HCT116 (cell line): ENCODE results near the gene PGRMC2. TPM values are rescaled to one million over a fixed set of nuclear protein-coding genes. Genes with fewer than 3 reads are reported as not detected.

Source experiments
- ATAC-seq: fragments of 200-7000 bp; cut with Tn5 transposase; 2 replicates; pipeline ENCODE4 v1.9.1; 2020; ENCODE audit warnings: mild to moderate bottlenecking, moderate library complexity
- BruUV-seq: library from RNA; stranded (reverse); fragments of 400-500 nt; replicated peaks from 2 replicates; lab custom pipeline; 2021; lab: Mats Ljungman, UMichigan
- CTCF ChIA-PET: fragments of 300-600 bp; sonication (Branson Sonifier 250); formaldehyde crosslinking; loops from one replicate; lab custom pipeline; 2021; ENCODE audit warnings: antibody characterized with exemption; lab: Charles Lee
- POLR2A ChIA-PET: fragments of 300-600, 350-600 bp; sonication (Branson Sonifier 250); formaldehyde crosslinking; loops from one replicate; lab custom pipeline; 2021; ENCODE audit warnings: antibody characterized with exemption; lab: Charles Lee
- RAD21 ChIA-PET, 2 experiments: fragments of 300-600 bp; sonication (Branson Sonifier 250); formaldehyde crosslinking; loops; one replicate each; lab custom pipeline; 2023; ENCODE audit warnings: low total read pairs in 2 of 2; ENCODE audit not compliant: uncharacterized antibody in 2 of 2, unreplicated experiment in 2 of 2, low non-redundant PET in 1 of 2; lab: Charles Lee
- DNase-seq: peaks from one replicate; pipeline ENCODE4 v3.0.0-alpha.2; 2010; ENCODE audit warnings: low read depth, low spot score
- H2AFZ ChIP-seq: fragments of 200-600 bp; shearing (Covaris generic), sonication (generic); 2 replicates; pipeline ENCODE4 v1.6.1; 2017; ENCODE audit warnings: low read depth, mixed run types, mixed read lengths, antibody characterized with exemption, low read length; ENCODE audit not compliant: poor library complexity, severe bottlenecking
- H3K27ac ChIP-seq: 2 replicates; pipeline ENCODE4 v1.5.1; 2012; ENCODE audit warnings: low read depth, low read length
- H3K27me3 ChIP-seq: fragments of 200-600 bp; sonication (generic); 2 replicates; pipeline ENCODE4 v1.6.1; 2016; ENCODE audit warnings: mixed run types, low read length, mixed read lengths; ENCODE audit not compliant: insufficient read depth
- H3K36me3 ChIP-seq, 2 experiments: fragments of 200-500 bp in 1 of 2; fragments of 200-600 bp in 1 of 2; sonication (Bioruptor generic) in 1 of 2; sonication (generic) in 1 of 2; 2 replicates each; pipeline versions ENCODE4 v1.5.1 to v1.6.1; 2014 to 2016; ENCODE audit warnings: low read length in 2 of 2, inconsistent platforms in 1 of 2, mixed read lengths in 1 of 2, mixed run types in 1 of 2; ENCODE audit not compliant: insufficient read depth in 2 of 2, control insufficient read depth in 1 of 2
- H3K4me1 ChIP-seq, 2 experiments: fragments of 200-600 bp in 1 of 2; sonication (generic) in 1 of 2; 2 replicates each; pipeline versions ENCODE4 v1.5.1 to v1.6.1; 2012 to 2017; ENCODE audit warnings: low read length in 2 of 2, inconsistent platforms in 1 of 2, mild to moderate bottlenecking in 1 of 2, mixed read lengths in 1 of 2, mixed run types in 1 of 2, moderate library complexity in 1 of 2; ENCODE audit not compliant: insufficient read depth in 2 of 2, control insufficient read depth in 1 of 2
- H3K4me2 ChIP-seq: fragments of 200-600 bp; sonication (generic); 2 replicates; pipeline ENCODE4 v1.6.1; 2017; ENCODE audit warnings: mixed run types, low read length, mixed read lengths
- H3K4me3 ChIP-seq, 2 experiments: fragments of 200-600 bp in 1 of 2; sonication (generic) in 1 of 2; replicated peaks in 1 of 2; 2 replicates each; pipeline ENCODE4 v1.5.1; 2011 to 2016; ENCODE audit warnings: low read length in 2 of 2, control low read depth in 1 of 2, low read depth in 1 of 2, mild to moderate bottlenecking in 1 of 2, mixed read lengths in 1 of 2, mixed run types in 1 of 2
- H3K79me2 ChIP-seq: fragments of 200-600 bp; sonication (generic); 2 replicates; pipeline ENCODE4 v1.6.1; 2017; ENCODE audit warnings: mild to moderate bottlenecking, mixed run types, low read length, moderate library complexity, mixed read lengths; ENCODE audit not compliant: insufficient read depth
- H3K9ac ChIP-seq: fragments of 200-600 bp; sonication (generic); 2 replicates; pipeline ENCODE4 v1.6.1; 2016; ENCODE audit warnings: low read length, mixed read lengths
- H3K9me2 ChIP-seq: fragments of 200-600 bp; sonication (generic), shearing (Covaris generic); 2 replicates; pipeline ENCODE4 v1.6.1; 2017; ENCODE audit warnings: mixed run types, mild to moderate bottlenecking, moderate library complexity; ENCODE audit not compliant: insufficient read depth
- H3K9me3 ChIP-seq, 2 experiments: fragments of 200-500 bp in 1 of 2; fragments of 200-600 bp in 1 of 2; sonication (Bioruptor generic) in 1 of 2; sonication (generic) in 1 of 2; 2 replicates each; pipeline ENCODE4 v1.6.1; 2014 to 2017; ENCODE audit warnings: low read length in 2 of 2, mixed read lengths in 2 of 2, inconsistent platforms in 1 of 2, low read depth in 1 of 2, mild to moderate bottlenecking in 1 of 2, mixed run types in 1 of 2, moderate library complexity in 1 of 2; ENCODE audit not compliant: control insufficient read depth in 1 of 2, insufficient read depth in 1 of 2
- H4K20me1 ChIP-seq: fragments of 200-600 bp; sonication (generic), shearing (Covaris generic); 2 replicates; pipeline ENCODE4 v1.6.1; 2017; ENCODE audit warnings: mixed run types, mild to moderate bottlenecking, moderate library complexity; ENCODE audit not compliant: insufficient read depth
- CBX3 ChIP-seq: IDR thresholded peaks from 2 replicates; pipeline ENCODE4 v1.6.1; 2012; ENCODE audit warnings: low read depth
- CEBPB ChIP-seq: IDR thresholded peaks from 2 replicates; pipeline ENCODE4 v1.6.1; 2012; ENCODE audit warnings: low read depth
- EGR1 ChIP-seq: IDR thresholded peaks from 2 replicates; pipeline ENCODE4 v1.6.1; 2012; ENCODE audit warnings: low read depth
- EZH2phosphoT487 ChIP-seq: fragments of 200-600 bp; IDR thresholded peaks from 2 replicates; pipeline ENCODE4 v1.6.1; 2018; ENCODE audit warnings: antibody characterized with exemption, borderline replicate concordance
- JUND ChIP-seq: IDR thresholded peaks from 2 replicates; pipeline ENCODE4 v1.6.1; 2012
- POLR2AphosphoS5 ChIP-seq: IDR thresholded peaks from 2 replicates; pipeline ENCODE4 v1.6.1; 2011; ENCODE audit warnings: mild to moderate bottlenecking, low read depth, low read length, moderate library complexity
- SIN3A ChIP-seq: IDR thresholded peaks from 2 replicates; pipeline ENCODE4 v1.6.1; 2012; ENCODE audit warnings: low read depth
- SRF ChIP-seq: IDR thresholded peaks from 2 replicates; pipeline ENCODE4 v1.6.1; 2012; ENCODE audit warnings: low read depth
- YY1 ChIP-seq: IDR thresholded peaks from 2 replicates; pipeline ENCODE4 v1.6.1; 2011; ENCODE audit warnings: low read length, low read depth, moderate library complexity, mild to moderate bottlenecking; ENCODE audit not compliant: insufficient replicate concordance; ENCODE audit errors: extremely low read depth
- intact Hi-C: fragments of 100-400 bp; cut with micrococcal nuclease; formaldehyde crosslinking; loops from 2 replicates; pipeline ENCODE4 v1.10.0; 2022
- total RNA-seq: library from RNA; stranded (reverse); gene quantifications from one replicate; pipeline ENCODE4 v1.2.1, GENCODE V29; 2021; ENCODE audit not compliant: unreplicated experiment
- TF ChIP-seq, protein P1 (sequence below): IDR thresholded peaks from 2 replicates; pipeline ENCODE4 v1.6.1; 2012; ENCODE audit warnings: low read depth
- TF ChIP-seq, protein P2 (sequence below), 3 experiments: fragments of 200-600 bp in 1 of 3; sonication (generic) in 1 of 3; IDR thresholded peaks in 2 of 3; conservative IDR thresholded peaks in 1 of 3; 2 replicates each; pipeline ENCODE4 v1.5.1; 2012 to 2017; ENCODE audit warnings: low read depth in 2 of 3, low read length in 2 of 3, antibody characterized with exemption in 1 of 3, borderline replicate concordance in 1 of 3, control low read depth in 1 of 3, mild to moderate bottlenecking in 1 of 3, mixed read lengths in 1 of 3, mixed run types in 1 of 3, moderate library complexity in 1 of 3; ENCODE audit not compliant: insufficient read depth in 1 of 3

The PGRMC2 gene
- total RNA-seq, 1 experiment from 2014 or later = 52.3 TPM

DNA sequence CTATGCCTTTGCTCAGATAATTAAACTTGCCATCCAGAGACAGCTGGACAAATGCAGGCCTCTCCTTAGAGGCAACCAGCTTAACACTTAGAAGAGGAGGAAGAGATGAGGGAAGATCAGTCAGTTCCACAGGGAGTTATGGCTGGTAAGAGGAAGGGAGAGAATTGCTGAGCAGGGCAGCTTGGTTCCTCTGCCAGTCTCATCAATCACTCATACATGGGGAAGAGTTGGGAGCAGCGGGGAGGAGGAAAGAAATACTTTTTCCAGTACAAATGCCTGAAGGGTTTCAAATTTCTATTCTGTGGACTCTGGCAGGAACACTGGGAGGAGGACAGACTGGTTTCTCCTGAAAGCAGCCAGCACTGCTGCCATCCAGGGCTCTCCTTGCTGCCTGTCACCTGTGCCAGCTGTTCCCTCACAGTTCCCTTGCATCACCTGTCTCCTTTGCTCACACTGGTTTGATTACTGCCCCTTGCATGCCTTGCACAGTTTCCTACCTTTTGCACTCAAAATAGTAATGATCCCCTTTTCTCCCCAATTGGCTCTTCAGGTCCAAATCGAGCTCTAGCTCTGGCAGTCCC lies 59.5 kb downstream of the PGRMC2 start:
- CTCF ChIA-PET = no interaction called here
- H2AFZ ChIP-seq = no peak overlapping the region
- ATAC-seq = 0 out of 2 replicates have a peak, but pooled peaks have one; percentile 17

More for the DNA sequence above, 59.5 kb downstream of the PGRMC2 start:
- Histone ChIP-seq H3K27me3 (no peaks in the 10 kb centered on the region), H3K4me2 (no peak overlapping the region), H3K27ac (no peak overlapping the region), H3K9ac (no peak overlapping the region), H4K20me1 (no peaks in the 10 kb centered on the region), H3K4me1 (peaks cover 0 to 5% of the 10 kb centered on the region in 2 experiments; a peak in 1 of 4 replicates), H3K79me2 (no peaks in the 10 kb centered on the region), H3K9me2 (no peaks in the 10 kb centered on the region), H3K36me3 (no peaks in the 10 kb centered on the region), H3K4me3 (no peak overlapping the region), H3K9me3 (no peaks in the 10 kb centered on the region)
- ChIA-PET RAD21 (no interaction called here), POLR2A (no interaction called here)
- TF ChIP-seq, protein P1, sequence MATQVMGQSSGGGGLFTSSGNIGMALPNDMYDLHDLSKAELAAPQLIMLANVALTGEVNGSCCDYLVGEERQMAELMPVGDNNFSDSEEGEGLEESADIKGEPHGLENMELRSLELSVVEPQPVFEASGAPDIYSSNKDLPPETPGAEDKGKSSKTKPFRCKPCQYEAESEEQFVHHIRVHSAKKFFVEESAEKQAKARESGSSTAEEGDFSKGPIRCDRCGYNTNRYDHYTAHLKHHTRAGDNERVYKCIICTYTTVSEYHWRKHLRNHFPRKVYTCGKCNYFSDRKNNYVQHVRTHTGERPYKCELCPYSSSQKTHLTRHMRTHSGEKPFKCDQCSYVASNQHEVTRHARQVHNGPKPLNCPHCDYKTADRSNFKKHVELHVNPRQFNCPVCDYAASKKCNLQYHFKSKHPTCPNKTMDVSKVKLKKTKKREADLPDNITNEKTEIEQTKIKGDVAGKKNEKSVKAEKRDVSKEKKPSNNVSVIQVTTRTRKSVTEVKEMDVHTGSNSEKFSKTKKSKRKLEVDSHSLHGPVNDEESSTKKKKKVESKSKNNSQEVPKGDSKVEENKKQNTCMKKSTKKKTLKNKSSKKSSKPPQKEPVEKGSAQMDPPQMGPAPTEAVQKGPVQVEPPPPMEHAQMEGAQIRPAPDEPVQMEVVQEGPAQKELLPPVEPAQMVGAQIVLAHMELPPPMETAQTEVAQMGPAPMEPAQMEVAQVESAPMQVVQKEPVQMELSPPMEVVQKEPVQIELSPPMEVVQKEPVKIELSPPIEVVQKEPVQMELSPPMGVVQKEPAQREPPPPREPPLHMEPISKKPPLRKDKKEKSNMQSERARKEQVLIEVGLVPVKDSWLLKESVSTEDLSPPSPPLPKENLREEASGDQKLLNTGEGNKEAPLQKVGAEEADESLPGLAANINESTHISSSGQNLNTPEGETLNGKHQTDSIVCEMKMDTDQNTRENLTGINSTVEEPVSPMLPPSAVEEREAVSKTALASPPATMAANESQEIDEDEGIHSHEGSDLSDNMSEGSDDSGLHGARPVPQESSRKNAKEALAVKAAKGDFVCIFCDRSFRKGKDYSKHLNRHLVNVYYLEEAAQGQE = no peak
- TF ChIP-seq SRF (no peak), CBX3 (no peak), YY1 (no peak), EGR1 (no peak), POLR2AphosphoS5 (no peak), EZH2phosphoT487 (no peak), SIN3A (no peak), JUND (no peak), CEBPB (no peak)
- TF ChIP-seq, protein P2, sequence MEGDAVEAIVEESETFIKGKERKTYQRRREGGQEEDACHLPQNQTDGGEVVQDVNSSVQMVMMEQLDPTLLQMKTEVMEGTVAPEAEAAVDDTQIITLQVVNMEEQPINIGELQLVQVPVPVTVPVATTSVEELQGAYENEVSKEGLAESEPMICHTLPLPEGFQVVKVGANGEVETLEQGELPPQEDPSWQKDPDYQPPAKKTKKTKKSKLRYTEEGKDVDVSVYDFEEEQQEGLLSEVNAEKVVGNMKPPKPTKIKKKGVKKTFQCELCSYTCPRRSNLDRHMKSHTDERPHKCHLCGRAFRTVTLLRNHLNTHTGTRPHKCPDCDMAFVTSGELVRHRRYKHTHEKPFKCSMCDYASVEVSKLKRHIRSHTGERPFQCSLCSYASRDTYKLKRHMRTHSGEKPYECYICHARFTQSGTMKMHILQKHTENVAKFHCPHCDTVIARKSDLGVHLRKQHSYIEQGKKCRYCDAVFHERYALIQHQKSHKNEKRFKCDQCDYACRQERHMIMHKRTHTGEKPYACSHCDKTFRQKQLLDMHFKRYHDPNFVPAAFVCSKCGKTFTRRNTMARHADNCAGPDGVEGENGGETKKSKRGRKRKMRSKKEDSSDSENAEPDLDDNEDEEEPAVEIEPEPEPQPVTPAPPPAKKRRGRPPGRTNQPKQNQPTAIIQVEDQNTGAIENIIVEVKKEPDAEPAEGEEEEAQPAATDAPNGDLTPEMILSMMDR (IDR thresholded peaks at IDR 0.05 in 2 of 3, conservative IDR thresholded peaks at IDR 0.05 in 1 of 3; ENCODE audit: borderline replicate concordance in 1 of 3, insufficient read depth in 1 of 3, low read depth in 2 of 3, low read length in 2 of 3) = no peak
- no TSS peak for BruUV-seq
- no peak for DNase-seq
- intact Hi-C loops = loop anchor here (10.0 kb wide), 1 partner anchor 623 kb away; no protein-coding TSS in a partner anchor
